Endothelial cell of umbilical vein (primary cell): ENCODE results near the gene GPR146. TPM values are rescaled to one million over a fixed set of nuclear protein-coding genes. Genes with fewer than 3 reads are reported as not detected.

ENCODE experiments used
- BruUV-seq: library from RNA; stranded (reverse); fragments of 400-500 nt; replicated peaks from 2 replicates; lab custom pipeline; 2021; lab: Mats Ljungman, UMichigan
- CTCF ChIA-PET: fragments of 300-600, 350-600 bp; sonication (Branson Sonifier 250); formaldehyde crosslinking; loops from one replicate; lab custom pipeline; 2021; ENCODE audit warnings: antibody characterized with exemption, inconsistent platforms; lab: Charles Lee
- POLR2A ChIA-PET: fragments of 300-600, 350-600 bp; sonication (Branson Sonifier 250); formaldehyde crosslinking; loops from one replicate; lab custom pipeline; 2021; ENCODE audit warnings: antibody characterized with exemption, inconsistent platforms; lab: Charles Lee
- DNase-seq: peaks from one replicate; pipeline ENCODE4 v3.0.0-alpha.2; 2011; ENCODE audit warnings: low read depth, low spot score
- FAIRE-seq: peaks from 2 replicates; lab custom pipeline; 2011; peaks lifted over from hg19 to GRCh38; lab: Jason Lieb, UNC
- H2AFZ ChIP-seq: 2 replicates; pipeline ENCODE4 v1.6.0; 2012; ENCODE audit warnings: low read depth, low read length, control low read depth, inconsistent platforms
- H3K27ac ChIP-seq: 2 replicates; pipeline ENCODE4 v1.5.1; 2011; ENCODE audit warnings: low read depth, mild to moderate bottlenecking, control low read depth, low read length, moderate library complexity; ENCODE audit not compliant: insufficient read depth
- H3K27me3 ChIP-seq, 2 experiments: 2 replicates each; pipeline versions ENCODE4 v1.6.0 to v1.6.1; 2011; ENCODE audit warnings: low read length in 2 of 2, mixed read lengths in 1 of 2; ENCODE audit not compliant: control insufficient read depth in 2 of 2, insufficient read depth in 2 of 2
- H3K36me3 ChIP-seq, 2 experiments: 2 replicates in 1 of 2; 3 replicates in 1 of 2; pipeline ENCODE4 v1.5.1; 2011; ENCODE audit warnings: low read length in 2 of 2, mild to moderate bottlenecking in 1 of 2, moderate library complexity in 1 of 2; ENCODE audit not compliant: control insufficient read depth in 2 of 2, insufficient read depth in 2 of 2; ENCODE audit errors: extremely low read depth in 1 of 2
- H3K4me1 ChIP-seq: 3 replicates; pipeline ENCODE4 v1.5.1; 2011; ENCODE audit warnings: mild to moderate bottlenecking, low read length; ENCODE audit not compliant: control insufficient read depth, insufficient read depth; ENCODE audit errors: extremely low read depth
- H3K4me2 ChIP-seq: 2 replicates; pipeline ENCODE4 v1.6.1; 2011; ENCODE audit warnings: low read length, control low read depth, mixed read lengths; ENCODE audit not compliant: insufficient read depth
- H3K4me3 ChIP-seq, 3 experiments: fragments of 200-600 bp in 1 of 3; sonication (generic), shearing (Covaris generic) in 1 of 3; replicated peaks in 1 of 3; 2 replicates each; pipeline ENCODE4 v1.5.1; 2011 to 2016; ENCODE audit warnings: control low read depth in 3 of 3, low read length in 3 of 3, mild to moderate bottlenecking in 2 of 3, inconsistent platforms in 1 of 3, low read depth in 1 of 3, moderate library complexity in 1 of 3; ENCODE audit not compliant: insufficient read depth in 1 of 3
- H3K79me2 ChIP-seq: 2 replicates; pipeline ENCODE4 v1.6.0; 2012; ENCODE audit warnings: low read length, inconsistent platforms; ENCODE audit not compliant: control insufficient read depth, insufficient read depth
- H3K9ac ChIP-seq: replicated peaks from 2 replicates; pipeline ENCODE3; 2011; ENCODE audit warnings: low read length, control low read depth; ENCODE audit not compliant: insufficient read depth; ENCODE audit errors: extremely low read depth
- H3K9me1 ChIP-seq: replicated peaks from 3 replicates; pipeline ENCODE4 v1.6.0; 2011; ENCODE audit warnings: mild to moderate bottlenecking, low read length; ENCODE audit not compliant: control insufficient read depth, insufficient read depth; ENCODE audit errors: extremely low read depth
- H3K9me3 ChIP-seq: replicated peaks from 2 replicates; pipeline ENCODE4 v1.5.1; 2012; ENCODE audit warnings: low read length, inconsistent platforms; ENCODE audit not compliant: control insufficient read depth, insufficient read depth
- H4K20me1 ChIP-seq: replicated peaks from 2 replicates; pipeline ENCODE3; 2011; ENCODE audit warnings: mild to moderate bottlenecking, low read length; ENCODE audit not compliant: control insufficient read depth, insufficient read depth; ENCODE audit errors: extremely low read depth
- EZH2 ChIP-seq: IDR thresholded peaks from 2 replicates; pipeline ENCODE4 v1.6.1; 2012; ENCODE audit warnings: borderline replicate concordance, low read depth, mild to moderate bottlenecking, moderate library complexity, low read length, inconsistent platforms; ENCODE audit not compliant: severe bottlenecking
- FOS ChIP-seq: IDR thresholded peaks from 2 replicates; pipeline ENCODE4 v1.6.1; 2011; ENCODE audit warnings: mild to moderate bottlenecking, low read length, moderate library complexity, borderline replicate concordance; ENCODE audit not compliant: insufficient read depth
- GATA2 ChIP-seq: IDR thresholded peaks from 2 replicates; pipeline ENCODE4 v1.7.0; 2011; ENCODE audit warnings: low read depth, mild to moderate bottlenecking, moderate library complexity, mixed read lengths, low read length; ENCODE audit not compliant: insufficient read length, insufficient read depth
- JUN ChIP-seq: IDR thresholded peaks from 2 replicates; pipeline ENCODE4 v1.6.1; 2011; ENCODE audit warnings: borderline replicate concordance, low read depth; ENCODE audit not compliant: insufficient read length, insufficient read depth
- MYC ChIP-seq: IDR thresholded peaks from one replicate; pipeline ENCODE4 v1.6.1; 2011; ENCODE audit warnings: mild to moderate bottlenecking, low read depth, low read length
- POLR2A ChIP-seq: IDR thresholded peaks from 2 replicates; pipeline ENCODE4 v1.6.1; 2012; ENCODE audit warnings: low read depth, mild to moderate bottlenecking, control low read depth, low read length
- POLR2AphosphoS5 ChIP-seq: IDR thresholded peaks from 2 replicates; pipeline ENCODE4 v1.6.1; 2012; ENCODE audit warnings: low read depth, mild to moderate bottlenecking, control low read depth, low read length, moderate library complexity; ENCODE audit not compliant: insufficient read depth
- dilution Hi-C: fragments of 300-500 bp; cut with MboI; formaldehyde crosslinking; loops from one replicate; pipeline ENCODE4 v1.15.0; 2019; ENCODE audit warnings: low sequenced_read_pairs; ENCODE audit not compliant: extremely low pct_ligation_motif_present
- intact Hi-C: fragments of 100-400 bp; cut with micrococcal nuclease; formaldehyde crosslinking; loops from one replicate; pipeline ENCODE4 v1.10.0; 2022
- polyA plus RNA-seq, 4 experiments: library from polyadenylated mRNA; depleted of rRNA in 3 of 4; stranded (reverse) in 3 of 4; unstranded in 1 of 4; fragments of >200 nt; gene quantifications; 2 replicates each; pipeline versions ENCODE4 v1.2.1 to v1.2.3, GENCODE V29; 2011 to 2012; ENCODE audit warnings: missing spikeins in 1 of 4
- total RNA-seq: library from RNA; stranded (reverse); gene quantifications from 2 replicates; pipeline ENCODE4 v1.2.3, GENCODE V29; 2021
- TF ChIP-seq, protein P1 (sequence below), 2 donors: IDR thresholded peaks; 1 replicate in 1 of 2; 2 replicates in 1 of 2; pipeline ENCODE4 v1.5.1; 2011; ENCODE audit warnings: low read length in 2 of 2, mild to moderate bottlenecking in 2 of 2, moderate library complexity in 2 of 2, control low read depth in 1 of 2, inconsistent platforms in 1 of 2, low read depth in 1 of 2; ENCODE audit not compliant: insufficient read depth in 1 of 2; ENCODE audit errors: extremely low read depth in 1 of 2
- TF ChIP-seq, protein P2 (sequence below): IDR thresholded peaks from 2 replicates; pipeline ENCODE4 v1.6.1; 2011; ENCODE audit not compliant: insufficient read depth, insufficient read length

GPR146 gene
- total and polyA plus RNA-seq, 2 donors (not counting 3 experiments of a cell fraction or from before 2014, with no cell fraction given), result 18.5 to 44.8 TPM

DNA sequence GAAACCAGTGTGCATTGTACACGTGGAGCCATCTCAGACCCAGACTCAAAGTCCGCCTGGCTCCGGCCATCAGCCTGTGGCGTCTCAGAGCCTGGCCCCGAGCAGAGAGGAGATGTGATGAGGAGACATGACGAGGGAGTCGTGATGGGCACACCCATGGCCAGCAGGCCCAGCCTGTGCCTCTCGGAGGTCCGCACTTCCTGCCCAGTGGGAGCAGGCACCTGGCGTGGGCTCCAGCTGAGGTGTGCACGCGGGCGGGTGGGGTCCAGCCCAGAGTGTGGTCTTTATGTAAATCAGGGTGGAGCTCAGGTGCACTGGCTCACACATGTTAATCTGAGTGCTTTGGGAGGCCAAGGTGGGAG, 26.0 kb upstream of the GPR146 start:
- no peaks in the 10 kb centered on the region for H3K4me1 ChIP-seq
- no peak overlapping the region for H3K4me2 ChIP-seq
- H3K9me3 ChIP-seq, result no peaks in the 10 kb centered on the region
- BruUV-seq, result no TSS peak
- H2AFZ ChIP-seq, result no peak overlapping the region
- dilution Hi-C loops, result no loop called here
- peaks cover 4% of the 10 kb centered on the region for H3K79me2 ChIP-seq
- DNase-seq (no peak), FAIRE-seq (no peak)
- H3K9me1 ChIP-seq, result no peaks in the 10 kb centered on the region
- ChIA-PET CTCF (interaction anchor here (0.8 to 5.5 kb wide), 2 partner anchors 26 to 47 kb away, joined by 3 to 46 read pairs; partner anchors contain the start of gene GPR146), POLR2A (no interaction called here)
- no peak overlapping the region for H3K4me3 ChIP-seq
- no peak overlapping the region for H3K9ac ChIP-seq
- H4K20me1 ChIP-seq, result no peaks in the 10 kb centered on the region
- H3K36me3 ChIP-seq, result no peaks in the 10 kb centered on the region
- intact Hi-C loops, result no loop called here
- H3K27ac ChIP-seq, result no peak overlapping the region
- no peaks in the 10 kb centered on the region for H3K27me3 ChIP-seq
- TF ChIP-seq EZH2, result no peak
- no peak for TF ChIP-seq POLR2A
- TF ChIP-seq, protein P1, sequence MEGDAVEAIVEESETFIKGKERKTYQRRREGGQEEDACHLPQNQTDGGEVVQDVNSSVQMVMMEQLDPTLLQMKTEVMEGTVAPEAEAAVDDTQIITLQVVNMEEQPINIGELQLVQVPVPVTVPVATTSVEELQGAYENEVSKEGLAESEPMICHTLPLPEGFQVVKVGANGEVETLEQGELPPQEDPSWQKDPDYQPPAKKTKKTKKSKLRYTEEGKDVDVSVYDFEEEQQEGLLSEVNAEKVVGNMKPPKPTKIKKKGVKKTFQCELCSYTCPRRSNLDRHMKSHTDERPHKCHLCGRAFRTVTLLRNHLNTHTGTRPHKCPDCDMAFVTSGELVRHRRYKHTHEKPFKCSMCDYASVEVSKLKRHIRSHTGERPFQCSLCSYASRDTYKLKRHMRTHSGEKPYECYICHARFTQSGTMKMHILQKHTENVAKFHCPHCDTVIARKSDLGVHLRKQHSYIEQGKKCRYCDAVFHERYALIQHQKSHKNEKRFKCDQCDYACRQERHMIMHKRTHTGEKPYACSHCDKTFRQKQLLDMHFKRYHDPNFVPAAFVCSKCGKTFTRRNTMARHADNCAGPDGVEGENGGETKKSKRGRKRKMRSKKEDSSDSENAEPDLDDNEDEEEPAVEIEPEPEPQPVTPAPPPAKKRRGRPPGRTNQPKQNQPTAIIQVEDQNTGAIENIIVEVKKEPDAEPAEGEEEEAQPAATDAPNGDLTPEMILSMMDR (IDR thresholded peaks at IDR 0.05; ENCODE audit: extremely low read depth in 1 of 2, insufficient read depth in 1 of 2, low read depth in 1 of 2, low read length in 2 of 2), result no peak
- no peak for TF ChIP-seq POLR2AphosphoS5
- TF ChIP-seq JUN, result no peak
- TF ChIP-seq, protein P2, sequence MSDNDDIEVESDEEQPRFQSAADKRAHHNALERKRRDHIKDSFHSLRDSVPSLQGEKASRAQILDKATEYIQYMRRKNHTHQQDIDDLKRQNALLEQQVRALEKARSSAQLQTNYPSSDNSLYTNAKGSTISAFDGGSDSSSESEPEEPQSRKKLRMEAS, result no peak
- TF ChIP-seq GATA2, result no peak
- no peak for TF ChIP-seq FOS
- TF ChIP-seq MYC, result no peak
